SK-N-SH (cell line): ENCODE measurements around the gene SGPP1.

Source experiments
- EP300 ChIP-seq, 2 experiments: IDR thresholded peaks; 2 replicates each; pipeline versions ENCODE4 v1.4.0 to v1.6.1; 2012; ENCODE audit warnings: borderline replicate concordance in 1 of 2, low read depth in 1 of 2, low read length in 1 of 2
- EZH2phosphoT487 ChIP-seq: fragments of 200-600 bp; sonication (generic); IDR thresholded peaks from 2 replicates; pipeline ENCODE4 v1.6.1; 2017; ENCODE audit warnings: low read depth, mixed run types, mild to moderate bottlenecking, antibody characterized with exemption, moderate library complexity, borderline replicate concordance
- MXI1 ChIP-seq: IDR thresholded peaks from 2 replicates; pipeline ENCODE4 v1.6.1; 2012; ENCODE audit warnings: mild to moderate bottlenecking, low read depth, low read length, improper control_type of control experiment
- POLR2AphosphoS5 ChIP-seq: IDR thresholded peaks from 2 replicates; pipeline ENCODE4 v1.6.1; 2012; ENCODE audit warnings: low read depth, low read length
- RAD21 ChIP-seq: IDR thresholded peaks from 2 replicates; pipeline ENCODE4 v1.6.1; 2012; ENCODE audit warnings: mild to moderate bottlenecking, low read length
- TF ChIP-seq, protein P1 (sequence below): IDR thresholded peaks from 2 replicates; pipeline ENCODE4 v1.4.0; 2012; ENCODE audit warnings: low read depth
- TF ChIP-seq, protein P2 (sequence below): fragments of 200-600 bp; sonication (generic); IDR thresholded peaks from 2 replicates; pipeline ENCODE4 v1.6.1; 2017; ENCODE audit warnings: antibody characterized with exemption, mild to moderate bottlenecking, moderate library complexity
- TF ChIP-seq, protein P3 (sequence below): IDR thresholded peaks from 2 replicates; pipeline ENCODE4 v1.6.1; 2012; ENCODE audit warnings: mild to moderate bottlenecking, low read depth, low read length, moderate library complexity
- TF ChIP-seq, protein P4 (sequence below): fragments of 150-350 bp; IDR thresholded peaks from 2 replicates; pipeline ENCODE4 v1.6.1; 2017; ENCODE audit warnings: antibody characterized with exemption, low read length, low read depth, borderline replicate concordance

- TF ChIP-seq, protein P1, sequence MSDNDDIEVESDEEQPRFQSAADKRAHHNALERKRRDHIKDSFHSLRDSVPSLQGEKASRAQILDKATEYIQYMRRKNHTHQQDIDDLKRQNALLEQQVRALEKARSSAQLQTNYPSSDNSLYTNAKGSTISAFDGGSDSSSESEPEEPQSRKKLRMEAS: no peak
- TF ChIP-seq, protein P2, sequence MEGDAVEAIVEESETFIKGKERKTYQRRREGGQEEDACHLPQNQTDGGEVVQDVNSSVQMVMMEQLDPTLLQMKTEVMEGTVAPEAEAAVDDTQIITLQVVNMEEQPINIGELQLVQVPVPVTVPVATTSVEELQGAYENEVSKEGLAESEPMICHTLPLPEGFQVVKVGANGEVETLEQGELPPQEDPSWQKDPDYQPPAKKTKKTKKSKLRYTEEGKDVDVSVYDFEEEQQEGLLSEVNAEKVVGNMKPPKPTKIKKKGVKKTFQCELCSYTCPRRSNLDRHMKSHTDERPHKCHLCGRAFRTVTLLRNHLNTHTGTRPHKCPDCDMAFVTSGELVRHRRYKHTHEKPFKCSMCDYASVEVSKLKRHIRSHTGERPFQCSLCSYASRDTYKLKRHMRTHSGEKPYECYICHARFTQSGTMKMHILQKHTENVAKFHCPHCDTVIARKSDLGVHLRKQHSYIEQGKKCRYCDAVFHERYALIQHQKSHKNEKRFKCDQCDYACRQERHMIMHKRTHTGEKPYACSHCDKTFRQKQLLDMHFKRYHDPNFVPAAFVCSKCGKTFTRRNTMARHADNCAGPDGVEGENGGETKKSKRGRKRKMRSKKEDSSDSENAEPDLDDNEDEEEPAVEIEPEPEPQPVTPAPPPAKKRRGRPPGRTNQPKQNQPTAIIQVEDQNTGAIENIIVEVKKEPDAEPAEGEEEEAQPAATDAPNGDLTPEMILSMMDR: no peak
- TF ChIP-seq EP300 (IDR thresholded peaks at IDR 0.05; ENCODE audit: borderline replicate concordance in 1 of 2, low read depth in 1 of 2, low read length in 1 of 2) (no peak), POLR2AphosphoS5 (no peak), EZH2phosphoT487 (no peak), MXI1 (no peak), RAD21 (no peak)
- TF ChIP-seq, protein P3, sequence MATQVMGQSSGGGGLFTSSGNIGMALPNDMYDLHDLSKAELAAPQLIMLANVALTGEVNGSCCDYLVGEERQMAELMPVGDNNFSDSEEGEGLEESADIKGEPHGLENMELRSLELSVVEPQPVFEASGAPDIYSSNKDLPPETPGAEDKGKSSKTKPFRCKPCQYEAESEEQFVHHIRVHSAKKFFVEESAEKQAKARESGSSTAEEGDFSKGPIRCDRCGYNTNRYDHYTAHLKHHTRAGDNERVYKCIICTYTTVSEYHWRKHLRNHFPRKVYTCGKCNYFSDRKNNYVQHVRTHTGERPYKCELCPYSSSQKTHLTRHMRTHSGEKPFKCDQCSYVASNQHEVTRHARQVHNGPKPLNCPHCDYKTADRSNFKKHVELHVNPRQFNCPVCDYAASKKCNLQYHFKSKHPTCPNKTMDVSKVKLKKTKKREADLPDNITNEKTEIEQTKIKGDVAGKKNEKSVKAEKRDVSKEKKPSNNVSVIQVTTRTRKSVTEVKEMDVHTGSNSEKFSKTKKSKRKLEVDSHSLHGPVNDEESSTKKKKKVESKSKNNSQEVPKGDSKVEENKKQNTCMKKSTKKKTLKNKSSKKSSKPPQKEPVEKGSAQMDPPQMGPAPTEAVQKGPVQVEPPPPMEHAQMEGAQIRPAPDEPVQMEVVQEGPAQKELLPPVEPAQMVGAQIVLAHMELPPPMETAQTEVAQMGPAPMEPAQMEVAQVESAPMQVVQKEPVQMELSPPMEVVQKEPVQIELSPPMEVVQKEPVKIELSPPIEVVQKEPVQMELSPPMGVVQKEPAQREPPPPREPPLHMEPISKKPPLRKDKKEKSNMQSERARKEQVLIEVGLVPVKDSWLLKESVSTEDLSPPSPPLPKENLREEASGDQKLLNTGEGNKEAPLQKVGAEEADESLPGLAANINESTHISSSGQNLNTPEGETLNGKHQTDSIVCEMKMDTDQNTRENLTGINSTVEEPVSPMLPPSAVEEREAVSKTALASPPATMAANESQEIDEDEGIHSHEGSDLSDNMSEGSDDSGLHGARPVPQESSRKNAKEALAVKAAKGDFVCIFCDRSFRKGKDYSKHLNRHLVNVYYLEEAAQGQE: no peak
- TF ChIP-seq, protein P4, sequence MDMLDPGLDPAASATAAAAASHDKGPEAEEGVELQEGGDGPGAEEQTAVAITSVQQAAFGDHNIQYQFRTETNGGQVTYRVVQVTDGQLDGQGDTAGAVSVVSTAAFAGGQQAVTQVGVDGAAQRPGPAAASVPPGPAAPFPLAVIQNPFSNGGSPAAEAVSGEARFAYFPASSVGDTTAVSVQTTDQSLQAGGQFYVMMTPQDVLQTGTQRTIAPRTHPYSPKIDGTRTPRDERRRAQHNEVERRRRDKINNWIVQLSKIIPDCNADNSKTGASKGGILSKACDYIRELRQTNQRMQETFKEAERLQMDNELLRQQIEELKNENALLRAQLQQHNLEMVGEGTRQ: no peak
Observed at GRCh38 chr14:63673255-63673654, 54.6 kb downstream of the SGPP1 start.
